ENCODE results near the gene ACTG1. TPM values are rescaled to one million over a fixed set of nuclear protein-coding genes. Genes with fewer than 3 reads are reported as not detected.
A peak's percentile ranks its signal among the peaks of the same experiment; 100 is the strongest.
"Not testable (repeated sequence)": the region's sequence is repeated elsewhere in the genome, so short reads cannot be mapped to it uniquely, and the experiment has no call there.

ACTG1 gene
- total RNA-seq, 1 donor from 2014 or later = 369 TPM

DNA sequence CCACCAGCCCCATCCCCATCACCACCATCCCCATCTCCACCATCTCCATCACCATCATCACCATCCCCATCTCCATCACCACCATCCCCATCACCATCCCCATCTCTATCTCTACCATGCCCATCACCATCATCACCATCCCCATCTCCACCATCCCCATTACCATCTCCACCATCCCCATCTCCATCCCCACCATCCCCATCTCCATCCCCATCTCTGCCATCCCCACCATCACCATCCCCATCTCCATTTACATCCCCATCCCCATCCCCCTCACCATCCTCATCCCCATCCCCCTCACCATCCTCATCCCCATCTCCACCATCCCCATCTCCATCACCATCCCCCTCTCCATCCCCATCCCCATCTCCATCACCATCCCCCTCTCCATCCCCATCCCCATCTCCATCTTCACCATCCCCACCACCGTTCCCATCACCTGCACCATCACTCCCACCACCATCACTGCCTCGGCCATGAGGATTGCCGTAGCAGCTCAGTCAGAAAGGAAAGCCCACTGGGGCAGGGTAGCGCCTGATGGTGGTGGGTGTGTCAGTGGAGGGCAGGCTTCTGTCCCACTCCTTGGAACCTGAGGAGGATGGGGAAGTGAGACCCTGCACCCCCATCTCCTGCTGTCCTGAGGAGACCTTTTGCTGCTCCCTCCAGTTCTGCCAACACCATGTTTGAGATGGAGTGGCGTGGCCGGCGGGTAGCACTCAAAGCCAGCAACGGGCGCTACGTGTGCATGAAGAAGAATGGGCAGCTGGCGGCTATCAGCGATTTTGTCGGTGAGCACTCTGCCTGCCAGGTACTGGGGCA, 23.1 kb upstream of the ACTG1 start:
- DNase-seq (no peak), ATAC-seq (ENCODE audit: poor library complexity) (no peak)
- intact Hi-C loops (cut with DNase I) = no loop called here

DNA sequence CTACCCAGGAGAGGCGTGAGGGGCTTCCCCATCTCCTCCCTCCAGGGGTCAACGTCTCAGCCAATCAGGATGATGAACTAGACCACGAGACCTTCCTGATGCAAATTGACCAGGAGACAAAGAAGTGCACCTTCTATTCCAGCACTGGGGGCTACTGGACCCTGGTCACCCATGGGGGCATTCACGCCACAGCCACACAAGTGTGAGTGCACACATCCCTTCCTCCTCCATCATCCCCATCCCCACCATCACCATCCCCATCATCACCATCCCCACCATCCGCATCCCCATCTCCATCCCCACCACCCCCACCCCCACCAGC, 22.4 kb upstream of the ACTG1 start:
- no peak for ATAC-seq (ENCODE audit: poor library complexity)
- no peak for DNase-seq
- intact Hi-C loops (cut with DNase I) = no loop called here

DNA sequence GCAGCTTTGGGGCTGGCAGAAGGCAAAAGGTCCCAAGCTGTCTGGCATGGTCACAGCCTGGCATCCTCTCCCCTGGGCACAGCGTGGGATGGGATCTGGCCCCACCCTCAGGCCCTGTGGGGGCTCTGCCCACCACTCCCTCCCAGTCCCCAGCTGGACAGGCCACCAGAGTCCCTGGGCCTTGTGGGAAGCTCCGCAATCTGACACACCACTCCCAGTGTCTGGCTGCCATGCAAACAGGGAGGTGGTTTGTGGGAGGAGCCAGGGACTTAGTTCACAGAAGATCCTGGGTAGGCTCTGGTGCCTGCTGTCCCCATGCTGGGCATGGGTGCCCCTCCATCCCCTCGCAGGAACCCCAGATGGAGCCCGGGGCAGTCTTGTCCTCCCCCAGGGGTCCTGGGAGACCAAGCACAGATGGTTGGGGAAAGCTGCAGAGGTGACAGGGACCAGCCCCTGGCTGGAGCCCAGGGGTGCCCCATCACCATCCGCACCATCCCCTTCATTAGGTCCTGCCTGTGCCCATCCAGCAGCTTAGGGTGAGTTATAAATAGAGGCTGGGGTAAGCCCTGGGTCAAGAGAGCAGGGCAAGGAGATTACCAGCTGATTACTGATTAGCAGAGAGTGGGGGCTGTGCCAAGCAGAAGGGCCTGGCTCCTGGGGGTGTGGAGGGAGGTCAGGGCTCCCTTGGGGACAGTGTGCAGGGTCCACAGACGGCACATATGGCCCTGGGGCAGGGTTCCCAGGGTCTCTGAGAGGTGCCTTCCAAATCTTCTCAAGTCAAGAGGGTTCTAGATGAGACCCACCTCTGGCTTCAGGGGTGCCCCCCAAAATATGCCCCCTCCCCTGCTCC, 21.8 kb upstream of the ACTG1 start:
- intact Hi-C loops (cut with DNase I) = no loop called here
- ATAC-seq (ENCODE audit: poor library complexity) (no peak), DNase-seq (no peak)

DNA sequence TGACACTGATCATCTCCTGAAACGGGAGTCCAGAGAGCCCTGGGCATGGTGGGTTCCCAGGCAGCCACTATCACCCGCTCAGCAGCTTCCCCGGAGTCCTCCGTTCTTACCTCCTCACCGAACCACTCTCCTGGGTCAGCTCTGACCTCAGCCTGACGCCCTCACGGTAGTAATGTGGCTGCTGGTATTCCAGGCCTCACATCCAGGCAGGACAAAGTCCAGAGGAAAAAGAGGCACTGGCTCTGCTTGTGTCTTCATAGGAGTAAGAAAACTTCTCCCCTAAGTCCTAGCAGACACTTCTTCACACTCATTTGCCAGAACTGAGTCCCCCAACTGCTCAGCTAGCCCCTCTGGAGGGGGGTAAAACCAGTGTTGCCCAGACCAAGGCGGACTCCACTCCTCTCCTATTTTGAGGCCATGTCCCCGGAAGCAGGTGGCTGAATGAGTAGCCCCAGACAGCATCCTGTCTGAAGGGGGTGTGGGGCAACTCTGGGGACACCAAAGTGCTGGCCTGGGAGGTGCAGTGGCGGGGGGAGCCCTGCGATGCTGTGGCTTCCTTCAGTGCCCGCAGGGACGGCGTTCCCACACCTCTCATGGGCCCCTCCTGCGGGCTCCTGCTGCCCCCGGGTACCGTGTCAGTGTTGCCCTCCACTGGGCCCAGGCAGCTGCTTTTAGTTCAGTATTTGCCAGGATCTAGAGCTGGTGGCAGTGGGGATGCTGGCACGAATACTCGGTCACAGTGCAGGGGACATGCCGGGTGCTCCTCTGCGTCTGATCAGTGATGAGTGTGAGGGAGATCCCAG, 20.9 kb upstream of the ACTG1 start:
- intact Hi-C loops (cut with DNase I) = no loop called here
- ATAC-seq (ENCODE audit: poor library complexity) (no peak), DNase-seq (no peak)

DNA sequence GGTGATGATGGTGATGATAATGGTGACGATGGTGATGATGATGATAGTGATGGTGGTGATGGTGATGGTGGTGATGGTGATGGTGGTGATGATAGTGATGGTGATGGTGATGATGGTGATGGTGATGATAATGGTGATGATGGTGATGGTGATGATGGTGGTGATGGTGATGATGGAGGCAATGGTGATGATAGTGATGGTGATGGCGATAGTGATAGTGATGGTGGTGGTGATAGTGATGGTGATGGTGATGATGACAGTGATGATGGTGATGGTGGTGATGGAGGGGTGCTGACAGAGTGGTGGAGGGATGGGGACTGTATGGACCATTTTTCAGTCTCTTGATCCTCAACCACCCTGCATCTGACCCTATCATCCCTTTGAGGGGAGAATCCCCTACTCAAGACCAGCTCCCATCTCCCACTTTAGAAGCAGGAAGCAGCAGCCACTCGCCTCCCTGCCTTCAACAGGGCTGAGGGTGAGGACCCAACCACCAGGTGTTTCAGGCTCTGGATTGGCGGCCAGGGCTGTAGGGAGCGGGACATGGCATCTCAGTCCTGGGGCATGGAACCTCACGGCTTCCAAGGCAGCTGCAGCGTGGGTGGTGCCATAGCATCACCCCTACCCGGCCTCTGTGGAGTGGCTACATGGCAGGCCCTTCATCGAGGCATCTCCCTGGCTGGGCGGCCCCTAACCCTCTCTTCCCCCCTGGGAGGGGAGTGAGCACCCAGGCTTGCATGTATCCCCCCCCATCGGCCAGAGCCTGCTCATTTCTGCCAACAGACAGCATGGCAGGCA, 20.1 kb upstream of the ACTG1 start:
- intact Hi-C loops (cut with DNase I) = no loop called here
- DNase-seq = no peak
- no peak for ATAC-seq (ENCODE audit: poor library complexity)

DNA sequence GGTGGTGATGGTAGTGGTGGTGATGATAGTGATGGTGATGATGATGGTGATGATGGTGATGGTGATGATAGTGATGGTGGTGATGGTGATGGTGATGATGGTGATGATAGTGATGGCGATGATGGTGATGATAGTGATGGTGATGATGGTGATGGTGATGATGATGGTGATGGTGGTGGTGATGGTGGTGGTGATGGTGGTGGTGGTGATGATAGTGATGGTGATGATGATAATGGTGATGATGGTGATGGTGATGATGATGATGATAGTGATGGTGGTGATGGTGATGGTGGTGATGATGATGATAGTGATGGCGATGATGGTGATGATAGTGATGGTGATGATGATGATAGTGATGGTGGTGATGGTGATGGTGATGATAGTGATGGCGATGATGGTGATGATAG, 19.4 kb upstream of the ACTG1 start:
- DNase-seq; ATAC-seq (ENCODE audit: poor library complexity); intact Hi-C loops (cut with DNase I): not testable (repeated sequence)

DNA sequence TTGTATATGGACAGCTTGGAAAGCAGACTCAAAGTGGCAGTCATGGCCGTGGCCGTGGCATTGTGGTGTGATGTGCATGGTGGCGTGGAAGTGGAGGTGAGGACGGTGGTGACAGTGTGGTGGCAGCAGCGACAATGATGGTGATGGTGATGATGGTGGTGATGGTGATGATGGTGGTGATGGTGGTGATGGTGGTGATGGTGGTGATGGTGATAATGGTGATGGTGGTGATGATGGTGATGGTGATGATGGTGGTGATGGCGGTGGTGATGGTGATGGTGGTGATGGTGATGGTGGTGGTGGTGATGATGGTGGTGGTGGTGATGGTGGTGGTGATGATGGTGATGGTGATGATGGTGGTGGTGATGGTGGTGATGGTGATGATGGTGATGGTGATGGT, 18.4 kb upstream of the ACTG1 start:
- intact Hi-C loops (cut with DNase I); ATAC-seq (ENCODE audit: poor library complexity); DNase-seq: not testable (repeated sequence)

DNA sequence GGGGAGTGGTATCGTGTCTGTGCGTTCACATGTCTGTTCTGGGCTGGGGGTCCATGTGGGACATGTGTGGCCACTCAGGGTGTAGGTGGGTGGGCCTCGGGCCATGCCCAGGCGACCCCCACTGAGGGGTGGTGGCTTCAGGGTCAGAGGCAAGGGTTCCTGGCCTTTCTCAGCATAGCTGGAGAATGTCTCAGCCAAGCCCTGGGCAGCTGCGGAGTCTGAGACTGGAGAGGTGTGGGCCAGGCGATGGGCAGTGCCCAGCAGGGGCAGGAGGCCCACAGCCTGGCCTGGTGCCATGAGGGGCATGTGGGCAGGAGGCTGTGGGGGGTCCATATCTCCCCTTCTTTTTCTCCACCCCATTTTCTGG, 16.8 kb upstream of the ACTG1 start:
- ATAC-seq (ENCODE audit: poor library complexity) (no peak), DNase-seq (no peak)
- intact Hi-C loops (cut with DNase I) = no loop called here

DNA sequence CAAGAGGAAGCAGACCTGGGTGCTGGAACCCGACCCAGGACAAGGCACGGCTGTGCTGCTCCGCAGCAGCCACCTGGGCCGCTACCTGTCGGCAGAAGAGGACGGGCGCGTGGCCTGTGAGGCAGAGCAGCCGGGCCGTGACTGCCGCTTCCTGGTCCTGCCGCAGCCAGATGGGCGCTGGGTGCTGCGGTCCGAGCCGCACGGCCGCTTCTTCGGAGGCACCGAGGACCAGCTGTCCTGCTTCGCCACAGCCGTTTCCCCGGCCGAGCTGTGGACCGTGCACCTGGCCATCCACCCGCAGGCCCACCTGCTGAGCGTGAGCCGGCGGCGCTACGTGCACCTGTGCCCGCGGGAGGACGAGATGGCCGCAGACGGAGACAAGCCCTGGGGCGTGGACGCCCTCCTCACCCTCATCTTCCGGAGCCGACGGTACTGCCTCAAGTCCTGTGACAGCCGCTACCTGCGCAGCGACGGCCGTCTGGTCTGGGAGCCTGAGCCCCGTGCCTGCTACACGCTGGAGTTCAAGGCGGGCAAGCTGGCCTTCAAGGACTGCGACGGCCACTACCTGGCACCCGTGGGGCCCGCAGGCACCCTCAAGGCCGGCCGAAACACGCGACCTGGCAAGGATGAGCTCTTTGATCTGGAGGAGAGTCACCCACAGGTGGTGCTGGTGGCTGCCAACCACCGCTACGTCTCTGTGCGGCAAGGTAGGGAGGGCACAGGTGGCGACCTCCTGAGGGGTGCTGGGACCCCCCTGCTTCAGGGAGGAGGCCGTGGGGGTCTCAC, 16.2 kb upstream of the ACTG1 start:
- ATAC-seq (ENCODE audit: poor library complexity) (no peak), DNase-seq (no peak)
- intact Hi-C loops (cut with DNase I) = no loop called here

DNA sequence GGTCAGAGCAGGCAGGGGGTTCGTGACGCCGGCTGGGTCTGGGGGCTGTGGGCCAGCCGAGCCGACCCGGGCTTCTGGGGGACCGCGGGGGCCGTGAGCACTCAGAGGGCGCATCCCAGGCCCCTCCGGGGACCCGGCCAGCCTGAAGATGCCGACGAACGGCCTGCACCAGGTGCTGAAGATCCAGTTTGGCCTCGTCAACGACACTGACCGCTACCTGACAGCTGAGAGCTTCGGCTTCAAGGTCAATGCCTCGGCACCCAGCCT, 15.7 kb upstream of the ACTG1 start:
- DNase-seq = no peak
- no peak for ATAC-seq (ENCODE audit: poor library complexity)
- intact Hi-C loops (cut with DNase I) = no loop called here

DNA sequence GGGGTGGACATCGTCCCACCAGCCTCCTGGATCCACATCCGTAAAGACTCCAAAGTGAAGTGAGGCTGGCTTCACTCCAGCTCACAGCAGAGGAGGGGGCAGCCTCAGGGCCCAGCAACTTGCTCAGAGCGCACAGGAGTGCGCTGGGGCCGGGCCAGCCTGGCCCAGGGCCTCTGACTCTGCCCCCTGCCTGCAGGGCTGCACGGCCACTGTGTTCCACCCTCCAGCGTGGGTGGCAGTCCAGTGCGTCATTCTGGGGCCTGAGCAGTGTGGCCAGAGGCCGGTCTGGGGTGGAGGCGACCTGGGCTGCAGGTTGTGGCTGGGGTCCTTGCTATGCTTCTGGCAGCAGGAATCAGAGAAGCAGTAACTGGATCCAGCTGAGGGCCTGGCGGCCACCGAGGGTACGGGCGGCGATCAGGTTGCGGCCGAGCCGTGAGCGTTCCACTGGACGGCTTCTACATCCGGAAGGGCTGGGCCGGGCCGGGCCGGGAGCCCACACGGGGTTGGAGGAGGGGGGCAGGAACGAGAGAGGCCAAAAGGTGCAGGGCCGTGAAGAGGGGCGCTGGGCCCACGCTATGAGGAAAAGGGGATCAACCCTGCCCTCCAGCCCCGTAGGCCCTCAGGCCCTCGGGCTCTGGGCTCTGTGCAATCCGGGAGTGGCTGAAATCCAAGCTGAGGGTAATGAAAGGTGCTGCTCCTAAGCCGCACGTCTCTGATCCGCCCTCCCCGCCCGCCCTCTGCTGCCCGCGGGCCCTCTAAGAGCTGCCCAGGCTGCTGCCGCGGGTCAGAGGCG, 15.2 kb upstream of the ACTG1 start, which contains the start of gene FSCN2:
TSS of gene FSCN2 (plus strand) at position 787 of the 793 bp plus-strand sequence. CDS start 155 bp downstream, outside the sequence.
- DNase-seq (no peak), ATAC-seq (ENCODE audit: poor library complexity) (no peak)
- intact Hi-C loops (cut with DNase I) = no loop called here

DNA sequence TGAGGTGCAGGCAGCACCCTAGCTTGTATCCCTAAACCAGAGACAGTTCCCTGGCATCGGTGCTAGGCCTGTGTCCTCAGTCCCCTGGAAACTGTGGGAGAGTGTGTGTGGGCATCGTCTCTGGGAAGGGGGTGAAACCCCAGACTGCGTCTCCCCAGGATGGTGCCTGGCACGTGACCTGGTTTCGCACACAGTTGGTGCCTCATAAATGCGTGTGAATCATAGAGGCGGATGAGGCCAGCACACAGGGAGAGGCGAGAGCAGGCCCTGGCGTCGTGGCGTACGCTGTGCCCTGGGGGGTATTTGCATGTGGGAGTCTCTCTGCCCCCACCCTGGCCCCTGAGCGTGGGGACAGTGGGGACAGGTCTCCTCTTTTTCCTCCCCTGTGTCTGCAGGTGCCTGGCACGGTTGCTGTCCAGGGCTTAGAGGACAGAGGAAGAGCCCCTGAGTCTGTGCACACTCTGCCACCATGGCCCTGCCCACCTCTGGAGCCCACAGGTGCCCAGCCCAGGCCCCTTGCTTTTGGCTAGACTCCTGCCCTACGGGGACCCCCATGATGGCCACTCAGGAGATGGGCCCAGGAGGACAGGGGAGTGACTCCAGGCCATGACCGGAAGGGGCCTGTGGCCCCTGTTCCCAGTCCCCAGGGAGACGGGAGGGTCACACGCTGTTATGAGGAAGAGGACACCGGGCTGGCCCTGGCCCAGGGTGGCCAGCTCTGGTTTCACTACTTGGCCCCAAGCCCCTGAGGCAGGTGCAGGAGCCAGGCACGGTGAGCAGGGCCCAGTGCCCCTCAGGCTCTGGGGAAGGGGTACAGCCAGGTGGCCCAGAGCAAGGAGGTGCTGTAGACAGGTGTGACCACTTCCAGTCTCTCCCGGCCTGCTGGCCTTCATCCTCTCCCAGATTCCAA, 14.3 kb upstream of the ACTG1 start:
- ATAC-seq (ENCODE audit: poor library complexity) = no peak
- no peak for DNase-seq
- intact Hi-C loops (cut with DNase I) = no loop called here

DNA sequence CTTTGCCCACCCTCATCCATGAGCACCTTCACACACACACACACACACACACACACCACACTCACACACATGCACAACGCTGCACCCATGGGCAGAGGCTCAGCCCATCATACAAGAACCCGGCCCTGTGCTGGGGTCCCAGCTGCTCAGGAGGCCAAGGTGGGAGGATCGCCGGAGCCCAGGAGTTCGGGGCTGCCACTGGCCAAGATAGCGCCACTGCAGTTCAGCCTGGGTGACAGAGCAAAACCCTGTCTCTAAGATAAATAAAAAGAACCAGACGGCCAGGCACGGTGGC, 12.2 kb upstream of the ACTG1 start:
- ATAC-seq (ENCODE audit: poor library complexity) (no peak), DNase-seq (no peak)
- intact Hi-C loops (cut with DNase I) = no loop called here

DNA sequence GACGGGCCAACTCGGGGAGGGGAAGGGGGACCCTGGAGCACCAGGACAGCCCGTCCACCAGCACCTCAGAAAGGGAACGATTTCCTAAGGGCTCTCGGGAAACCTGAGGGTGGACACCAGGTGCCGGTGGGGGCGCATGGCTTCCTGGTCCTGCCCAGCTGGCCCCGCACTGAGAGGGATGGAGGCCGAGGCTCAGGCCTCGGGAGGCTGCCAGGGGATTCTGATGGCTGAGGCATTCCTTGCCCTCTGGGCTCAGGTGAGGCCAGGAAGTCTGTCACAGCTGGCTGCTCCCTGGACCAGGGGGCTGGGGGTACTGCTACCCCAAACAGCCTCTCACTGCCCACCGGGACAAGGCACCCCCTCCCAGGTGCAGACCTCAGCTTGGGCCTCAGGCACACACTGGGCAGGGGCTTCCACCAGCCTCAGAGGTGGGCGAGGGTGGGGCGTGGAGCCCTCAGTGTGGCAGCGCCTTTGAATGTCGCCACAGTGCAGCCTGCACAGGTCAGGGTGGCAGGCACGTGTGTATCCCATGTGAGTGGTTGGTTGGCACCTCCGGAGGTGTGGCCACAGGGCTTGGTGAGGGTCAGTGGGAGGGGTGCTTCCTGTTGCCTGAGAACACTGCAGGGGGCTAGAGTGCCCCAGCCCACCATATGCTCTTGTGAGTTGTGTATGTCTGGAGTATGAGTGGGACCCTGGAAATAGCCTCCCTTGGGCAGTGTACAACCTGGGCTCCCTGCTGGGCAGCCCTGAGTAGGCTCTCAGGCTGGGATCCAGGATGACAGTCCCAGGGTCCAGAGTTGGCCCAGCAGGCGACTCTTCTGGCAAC, 11.7 kb upstream of the ACTG1 start:
- intact Hi-C loops (cut with DNase I) = no loop called here

DNA sequence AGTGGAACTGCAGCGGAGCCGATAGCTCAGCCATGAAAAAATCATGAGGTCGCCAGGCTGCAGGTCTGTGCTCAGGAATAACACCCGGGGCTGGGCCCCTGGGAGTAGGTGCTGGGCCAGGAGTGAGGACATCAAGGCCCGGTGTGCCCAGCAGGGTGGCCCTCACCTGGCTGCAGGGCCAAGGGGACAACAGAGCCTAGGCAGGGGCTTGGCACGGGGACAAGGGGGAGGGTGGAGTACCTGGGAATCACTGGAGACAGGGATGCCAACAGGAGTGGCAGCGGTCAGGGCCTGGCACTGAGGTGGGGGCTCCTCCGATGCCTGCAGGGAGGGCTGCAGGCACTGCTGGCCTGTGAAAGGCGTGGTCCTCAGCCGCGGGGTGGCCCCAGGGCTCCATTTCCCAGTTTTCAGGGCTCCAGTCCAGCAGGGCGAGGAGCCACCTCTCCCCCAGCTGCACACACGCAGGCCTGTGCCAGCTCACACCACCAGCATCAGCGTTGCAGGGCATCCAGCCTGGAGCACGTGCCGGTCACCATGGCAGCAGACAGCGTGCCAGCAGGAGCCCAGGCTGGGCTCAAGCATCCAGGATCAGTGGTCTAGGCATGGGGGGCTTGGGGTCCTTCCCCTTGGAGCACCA, 10.9 kb upstream of the ACTG1 start:
- ATAC-seq (ENCODE audit: poor library complexity) (peak; percentile 21), DNase-seq (no peak)
- intact Hi-C loops (cut with DNase I) = no loop called here

More for the DNA sequence above, 11.7 kb upstream of the ACTG1 start:
- no peak for DNase-seq
- no peak for ATAC-seq (ENCODE audit: poor library complexity)
